ENCODE measurements around the gene FYN. TPM values are rescaled to one million over a fixed set of nuclear protein-coding genes. Genes with fewer than 3 reads are reported as not detected.

FYN gene
- total and polyA plus RNA-seq, 10 of the 15 experiments (the other 5 are each of a cell fraction or from before 2014, with no cell fraction given): 51.4 to 247 (median 138) TPM

GRCh38 chr6:111837641-111838500 lies 35.4 kb downstream of the FYN start (continued):
- TF ChIP-seq, protein P1, sequence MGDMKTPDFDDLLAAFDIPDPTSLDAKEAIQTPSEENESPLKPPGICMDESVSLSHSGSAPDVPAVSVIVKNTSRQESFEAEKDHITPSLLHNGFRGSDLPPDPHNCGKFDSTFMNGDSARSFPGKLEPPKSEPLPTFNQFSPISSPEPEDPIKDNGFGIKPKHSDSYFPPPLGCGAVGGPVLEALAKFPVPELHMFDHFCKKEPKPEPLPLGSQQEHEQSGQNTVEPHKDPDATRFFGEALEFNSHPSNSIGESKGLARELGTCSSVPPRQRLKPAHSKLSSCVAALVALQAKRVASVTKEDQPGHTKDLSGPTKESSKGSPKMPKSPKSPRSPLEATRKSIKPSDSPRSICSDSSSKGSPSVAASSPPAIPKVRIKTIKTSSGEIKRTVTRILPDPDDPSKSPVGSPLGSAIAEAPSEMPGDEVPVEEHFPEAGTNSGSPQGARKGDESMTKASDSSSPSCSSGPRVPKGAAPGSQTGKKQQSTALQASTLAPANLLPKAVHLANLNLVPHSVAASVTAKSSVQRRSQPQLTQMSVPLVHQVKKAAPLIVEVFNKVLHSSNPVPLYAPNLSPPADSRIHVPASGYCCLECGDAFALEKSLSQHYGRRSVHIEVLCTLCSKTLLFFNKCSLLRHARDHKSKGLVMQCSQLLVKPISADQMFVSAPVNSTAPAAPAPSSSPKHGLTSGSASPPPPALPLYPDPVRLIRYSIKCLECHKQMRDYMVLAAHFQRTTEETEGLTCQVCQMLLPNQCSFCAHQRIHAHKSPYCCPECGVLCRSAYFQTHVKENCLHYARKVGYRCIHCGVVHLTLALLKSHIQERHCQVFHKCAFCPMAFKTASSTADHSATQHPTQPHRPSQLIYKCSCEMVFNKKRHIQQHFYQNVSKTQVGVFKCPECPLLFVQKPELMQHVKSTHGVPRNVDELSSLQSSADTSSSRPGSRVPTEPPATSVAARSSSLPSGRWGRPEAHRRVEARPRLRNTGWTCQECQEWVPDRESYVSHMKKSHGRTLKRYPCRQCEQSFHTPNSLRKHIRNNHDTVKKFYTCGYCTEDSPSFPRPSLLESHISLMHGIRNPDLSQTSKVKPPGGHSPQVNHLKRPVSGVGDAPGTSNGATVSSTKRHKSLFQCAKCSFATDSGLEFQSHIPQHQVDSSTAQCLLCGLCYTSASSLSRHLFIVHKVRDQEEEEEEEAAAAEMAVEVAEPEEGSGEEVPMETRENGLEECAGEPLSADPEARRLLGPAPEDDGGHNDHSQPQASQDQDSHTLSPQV (IDR thresholded peaks at IDR 0.05): no peak
- peak; percentile 69 to 73 for TF ChIP-seq IKZF2 (IDR thresholded peaks at IDR 0.05)
- no peak for TF ChIP-seq MTA3 (IDR thresholded peaks at IDR 0.05; ENCODE audit: borderline replicate concordance, low read length)
- no peak for TF ChIP-seq EZH2 (IDR thresholded peaks at IDR 0.05; ENCODE audit: borderline replicate concordance, control insufficient read depth, low read depth, low read length)
- peak; percentile 63; the same call in 1 of the 2 replicates for TF ChIP-seq CBFB (IDR thresholded peaks at IDR 0.05; ENCODE audit: low read depth)
- TF ChIP-seq PML (IDR thresholded peaks at IDR 0.05; ENCODE audit: low read length): no peak
- no peak for TF ChIP-seq ZNF274 (IDR thresholded peaks at IDR 0.05; ENCODE audit: insufficient read depth, insufficient read length)
- TF ChIP-seq ZNF24 (IDR thresholded peaks at IDR 0.05): no peak
- no peak for TF ChIP-seq CHD4 (IDR thresholded peaks at IDR 0.05)
- TF ChIP-seq NBN (IDR thresholded peaks at IDR 0.05): peak; percentile 69; the same call in 1 of the 2 replicates
- peak; percentile 7 for TF ChIP-seq SP1 (IDR thresholded peaks at IDR 0.05; ENCODE audit: low read depth, low read length)
- no peak for TF ChIP-seq RBBP5 (conservative IDR thresholded peaks at IDR 0.05)
- no peak for TF ChIP-seq PBX3 (IDR thresholded peaks at IDR 0.05; ENCODE audit: insufficient replicate concordance, low read depth, low read length)
- TF ChIP-seq, protein P2, sequence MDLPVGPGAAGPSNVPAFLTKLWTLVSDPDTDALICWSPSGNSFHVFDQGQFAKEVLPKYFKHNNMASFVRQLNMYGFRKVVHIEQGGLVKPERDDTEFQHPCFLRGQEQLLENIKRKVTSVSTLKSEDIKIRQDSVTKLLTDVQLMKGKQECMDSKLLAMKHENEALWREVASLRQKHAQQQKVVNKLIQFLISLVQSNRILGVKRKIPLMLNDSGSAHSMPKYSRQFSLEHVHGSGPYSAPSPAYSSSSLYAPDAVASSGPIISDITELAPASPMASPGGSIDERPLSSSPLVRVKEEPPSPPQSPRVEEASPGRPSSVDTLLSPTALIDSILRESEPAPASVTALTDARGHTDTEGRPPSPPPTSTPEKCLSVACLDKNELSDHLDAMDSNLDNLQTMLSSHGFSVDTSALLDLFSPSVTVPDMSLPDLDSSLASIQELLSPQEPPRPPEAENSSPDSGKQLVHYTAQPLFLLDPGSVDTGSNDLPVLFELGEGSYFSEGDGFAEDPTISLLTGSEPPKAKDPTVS (IDR thresholded peaks at IDR 0.05; ENCODE audit: low read depth, low read length): no peak
- peak; percentile 54 for TF ChIP-seq NR2F1 (conservative IDR thresholded peaks at IDR 0.05)
- peak; percentile 73; the same call in 1 of the 2 replicates for TF ChIP-seq EED (IDR thresholded peaks at IDR 0.05; ENCODE audit: low read depth)
- peak; percentile 75 for TF ChIP-seq IRF4 (IDR thresholded peaks at IDR 0.05; ENCODE audit: low read depth, low read length)
- TF ChIP-seq RUNX3 (IDR thresholded peaks at IDR 0.05; ENCODE audit: low read length): peak; percentile 93
- TF ChIP-seq NFIC (IDR thresholded peaks at IDR 0.05; ENCODE audit: low read depth, low read length): peak; percentile 81
- no peak for TF ChIP-seq STAT1 (conservative IDR thresholded peaks at IDR 0.05)
- TF ChIP-seq BHLHE40 (IDR thresholded peaks at IDR 0.05; ENCODE audit: borderline replicate concordance in 1 of 2, low read depth in 2 of 2, low read length in 1 of 2): peak; percentile 21 to 64; a peak in 1 of 4 replicates
- TF ChIP-seq ESRRA (IDR thresholded peaks at IDR 0.05; ENCODE audit: low read length): no peak
- TF ChIP-seq KLF5 (IDR thresholded peaks at IDR 0.05; ENCODE audit: partially characterized antibody): no peak
- TF ChIP-seq KAT2A (conservative IDR thresholded peaks at IDR 0.05; ENCODE audit: control insufficient read depth, low read depth, low read length): no peak
